Fibroblast of mammary gland (primary cell): ENCODE data around the gene MAP3K8.
"Not testable (repeated sequence)": the region's sequence is repeated elsewhere in the genome, so short reads cannot be mapped to it uniquely, and the experiment has no call there.

Experiments used
- DNase-seq: peaks from one replicate; pipeline ENCODE4 v3.0.0-alpha.2; 2010; ENCODE audit warnings: low read depth
- H3K4me3 ChIP-seq: 2 replicates; pipeline ENCODE4 v1.5.1; 2011; ENCODE audit warnings: low read depth, mild to moderate bottlenecking, low read length, moderate library complexity; ENCODE audit not compliant: control insufficient read depth
- CTCF ChIP-seq: conservative IDR thresholded peaks from 2 replicates; pipeline ENCODE4 v1.5.1; 2011; ENCODE audit warnings: low read depth, low read length, inconsistent platforms; ENCODE audit not compliant: control insufficient read depth, insufficient read depth

MAP3K8 gene

GRCh38 chr10:30467651-30468338, 33.8 kb downstream of the MAP3K8 start:
- no peak for TF ChIP-seq CTCF
- DNase-seq = no peak
- no peak overlapping the region for H3K4me3 ChIP-seq

- no peak for TF ChIP-seq CTCF
- no peak for DNase-seq
- no peak overlapping the region for H3K4me3 ChIP-seq
These were observed 38.6 kb downstream of the MAP3K8 start for GRCh38 chr10:30472414-30473155.

- not testable (repeated sequence) for DNase-seq, H3K4me3 ChIP-seq
These were observed 41.5 kb downstream of the MAP3K8 start for GRCh38 chr10:30475515-30475914.

GRCh38 chr10:30476511-30477155, 42.6 kb downstream of the MAP3K8 start:
- H3K4me3 ChIP-seq = no peak overlapping the region
- DNase-seq = no peak
- no peak for TF ChIP-seq CTCF

- not testable (repeated sequence) for H3K4me3 ChIP-seq, DNase-seq
These were observed 45.5 kb downstream of the MAP3K8 start for GRCh38 chr10:30479513-30479912.

GRCh38 chr10:30481603-30482002, 47.6 kb downstream of the MAP3K8 start:
- DNase-seq = no peak
- no peak overlapping the region for H3K4me3 ChIP-seq
- TF ChIP-seq CTCF = no peak

GRCh38 chr10:30488316-30488715, 54.3 kb downstream of the MAP3K8 start:
- no peak for DNase-seq
- no peak overlapping the region for H3K4me3 ChIP-seq
- TF ChIP-seq CTCF = no peak
